SJCRH30 (cell line): ENCODE data around the gene MAEA. TPM values are rescaled to one million over a fixed set of nuclear protein-coding genes. Genes with fewer than 3 reads are reported as not detected.

ENCODE experiments used
- DNase-seq, 2 experiments: peaks; one replicate each; pipeline ENCODE4 v3.0.0-alpha.2; 2015 to 2020
- H3K27ac ChIP-seq: fragments of 250-450 bp; sonication (Bioruptor Pico); 2 replicates; pipeline ENCODE4 v1.5.1; 2020; ENCODE audit warnings: mild to moderate bottlenecking, moderate library complexity
- H3K27me3 ChIP-seq: fragments of 250-450 bp; sonication (Bioruptor Pico); 2 replicates; pipeline ENCODE4 v1.5.1; 2020; ENCODE audit warnings: mild to moderate bottlenecking, moderate library complexity
- H3K36me3 ChIP-seq: fragments of 250-450 bp; sonication (Bioruptor Pico); 2 replicates; pipeline ENCODE4 v1.5.1; 2020; ENCODE audit warnings: mild to moderate bottlenecking, moderate library complexity
- H3K4me1 ChIP-seq: fragments of 250-450 bp; sonication (Bioruptor Pico); 2 replicates; pipeline ENCODE4 v1.5.1; 2020; ENCODE audit warnings: mild to moderate bottlenecking, moderate library complexity
- H3K4me3 ChIP-seq: fragments of 250-450 bp; sonication (Bioruptor Pico); 2 replicates; pipeline ENCODE4 v1.5.1; 2020; ENCODE audit warnings: mild to moderate bottlenecking, moderate library complexity
- H3K9me3 ChIP-seq: fragments of 250-450 bp; sonication (Bioruptor Pico); replicated peaks from 2 replicates; pipeline ENCODE4 v1.5.1; 2020; ENCODE audit warnings: mild to moderate bottlenecking, moderate library complexity
- total RNA-seq: library from RNA; depleted of rRNA; stranded (reverse); fragments of >200 nt; shearing (Covaris generic); gene quantifications from 2 replicates; pipeline ENCODE4 v1.2.3, GENCODE V29; 2014; rRNA removed

Gene MAEA
- total RNA-seq, 1 experiment from 2014 or later: 55.3 TPM

DNA sequence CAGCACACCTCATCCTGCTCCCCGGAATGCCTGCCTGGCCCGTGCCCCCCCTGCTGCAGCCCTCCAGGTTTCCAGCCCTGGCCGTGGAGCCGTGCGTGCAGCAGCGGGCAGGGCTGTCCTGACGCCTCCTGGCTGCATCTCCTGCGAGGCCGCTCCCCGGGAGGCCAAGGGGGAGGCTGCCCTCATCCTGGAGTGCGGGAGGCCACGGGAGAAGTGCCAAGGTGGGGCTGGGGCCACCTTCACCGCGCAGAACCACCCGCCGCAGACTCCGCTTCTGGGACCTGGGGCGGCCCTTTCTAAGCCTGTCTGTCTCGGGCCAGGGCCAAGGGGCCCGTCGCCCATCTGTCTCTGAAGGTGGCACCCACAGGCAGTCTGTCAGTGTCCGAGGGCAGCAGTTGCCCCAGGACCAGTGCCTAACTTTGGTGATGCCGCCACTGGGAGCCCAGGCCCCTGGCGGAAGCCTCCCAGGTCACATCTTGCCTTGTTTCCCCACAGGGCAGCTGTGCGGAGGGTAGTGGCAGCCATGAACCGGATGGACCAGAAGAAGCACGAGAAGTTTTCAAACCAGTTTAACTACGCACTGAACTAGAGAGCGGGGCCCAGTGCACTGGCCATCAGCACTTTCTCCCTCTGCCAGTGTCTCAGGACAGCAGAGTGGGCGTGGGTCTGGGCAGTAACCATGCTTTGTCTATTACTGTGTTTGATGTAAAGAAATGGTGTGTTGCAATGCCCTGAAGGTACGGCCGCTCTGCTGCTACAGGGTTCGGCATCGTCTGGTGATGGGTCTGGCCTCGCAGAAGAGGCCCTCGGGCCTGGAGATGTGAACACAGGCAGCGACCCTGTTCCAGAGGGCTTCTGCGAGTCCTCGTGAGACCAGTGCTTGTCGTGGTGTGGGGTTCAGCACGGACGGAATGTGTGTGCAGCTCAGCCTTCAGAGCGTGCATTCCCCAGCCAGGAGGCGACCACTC lies 96.0 kb downstream of the MAEA start:
- no peak overlapping the region for H3K4me3 ChIP-seq

More for the DNA sequence above, 96.0 kb downstream of the MAEA start:
- Histone ChIP-seq H3K27me3 (no peaks in the 10 kb centered on the region), H3K9me3 (peaks cover 7% of the 10 kb centered on the region; the same call in 1 of the 2 replicates), H3K36me3 (no peaks in the 10 kb centered on the region), H3K27ac (no peak overlapping the region), H3K4me1 (no peaks in the 10 kb centered on the region)
- DNase-seq: no peak

Other genes starting within 250 kb of the MAEA start
- gene RNF212, start 176.3 kb upstream of the MAEA start, total RNA-seq: not detected in 2 replicates
- 2.5 and 3.2 TPM in 2 replicates for gene SPON2, start 117.3 kb upstream of the MAEA start, total RNA-seq
- 141 and 143 TPM in 2 replicates for gene CTBP1, start 40.8 kb upstream of the MAEA start, total RNA-seq
- 3.4 and 5.8 TPM in 2 replicates for gene UVSSA, start 57.3 kb downstream of the MAEA start, total RNA-seq
- not detected in 2 replicates for gene NKX1-1, start 116.6 kb downstream of the MAEA start, total RNA-seq